ENCODE results near the gene CDK14. TPM values are rescaled to one million over a fixed set of nuclear protein-coding genes. Genes with fewer than 3 reads are reported as not detected.

CDK14 gene
- total RNA-seq, 1 donor from 2014 or later, result 131 TPM

- Mint-ChIP-seq H3K27me3 (ENCODE audit: unreplicated experiment) (no peaks in the 10 kb centered on the region), H3K9me3 (ENCODE audit: unreplicated experiment) (peaks cover 20% of the 10 kb centered on the region), H3K36me3 (ENCODE audit: unreplicated experiment) (peaks cover 45% of the 10 kb centered on the region), H3K27ac (ENCODE audit: unreplicated experiment) (no peak overlapping the region), H3K4me3 (ENCODE audit: unreplicated experiment) (no peak overlapping the region), H3K4me1 (ENCODE audit: unreplicated experiment) (peaks cover 5% of the 10 kb centered on the region)
- no peak for DNase-seq (ENCODE audit: extremely low spot score, unreplicated experiment)
- no peak for TF ChIP-seq CTCF (IDR thresholded peaks at IDR 0.05)
These were observed 380.9 kb downstream of the CDK14 start for GRCh38 chr7:90977056-90977455.

- TF ChIP-seq CTCF (IDR thresholded peaks at IDR 0.05), result no peak
- Mint-ChIP-seq H3K27me3 (ENCODE audit: unreplicated experiment) (no peaks in the 10 kb centered on the region), H3K4me1 (ENCODE audit: unreplicated experiment) (peaks cover 3% of the 10 kb centered on the region), H3K9me3 (ENCODE audit: unreplicated experiment) (peaks cover 29% of the 10 kb centered on the region), H3K36me3 (ENCODE audit: unreplicated experiment) (peaks cover 60% of the 10 kb centered on the region), H3K27ac (ENCODE audit: unreplicated experiment) (no peak overlapping the region), H3K4me3 (ENCODE audit: unreplicated experiment) (no peak overlapping the region)
- no peak for DNase-seq (ENCODE audit: extremely low spot score, unreplicated experiment)
These were observed 384.4 kb downstream of the CDK14 start for GRCh38 chr7:90980545-90980944.

GRCh38 chr7:90982228-90982627 lies 386.1 kb downstream of the CDK14 start:
- Mint-ChIP-seq H3K27ac (ENCODE audit: unreplicated experiment) (no peak overlapping the region), H3K36me3 (ENCODE audit: unreplicated experiment) (peaks cover 43% of the 10 kb centered on the region), H3K9me3 (ENCODE audit: unreplicated experiment) (peaks cover 14% of the 10 kb centered on the region), H3K27me3 (ENCODE audit: unreplicated experiment) (no peaks in the 10 kb centered on the region), H3K4me1 (ENCODE audit: unreplicated experiment) (peaks cover 3% of the 10 kb centered on the region), H3K4me3 (ENCODE audit: unreplicated experiment) (no peak overlapping the region)
- DNase-seq (ENCODE audit: extremely low spot score, unreplicated experiment), result no peak
- no peak for TF ChIP-seq CTCF (IDR thresholded peaks at IDR 0.05)

- Mint-ChIP-seq H3K9me3 (ENCODE audit: unreplicated experiment) (peaks cover 13% of the 10 kb centered on the region), H3K36me3 (ENCODE audit: unreplicated experiment) (peaks cover 39% of the 10 kb centered on the region), H3K4me1 (ENCODE audit: unreplicated experiment) (peaks cover 3% of the 10 kb centered on the region), H3K27ac (ENCODE audit: unreplicated experiment) (no peak overlapping the region), H3K4me3 (ENCODE audit: unreplicated experiment) (no peak overlapping the region), H3K27me3 (ENCODE audit: unreplicated experiment) (no peaks in the 10 kb centered on the region)
- TF ChIP-seq CTCF (IDR thresholded peaks at IDR 0.05), result no peak
- DNase-seq (ENCODE audit: extremely low spot score, unreplicated experiment), result no peak
These were observed 388.6 kb downstream of the CDK14 start for GRCh38 chr7:90984692-90985091.

GRCh38 chr7:90988516-90988915 lies 392.4 kb downstream of the CDK14 start:
- no peak for DNase-seq (ENCODE audit: extremely low spot score, unreplicated experiment)

More at GRCh38 chr7:90988516-90988915, 392.4 kb downstream of the CDK14 start:
- TF ChIP-seq CTCF (IDR thresholded peaks at IDR 0.05), result no peak
- Mint-ChIP-seq H3K4me3 (ENCODE audit: unreplicated experiment) (no peak overlapping the region), H3K9me3 (ENCODE audit: unreplicated experiment) (no peaks in the 10 kb centered on the region), H3K4me1 (ENCODE audit: unreplicated experiment) (peaks cover 3% of the 10 kb centered on the region), H3K27ac (ENCODE audit: unreplicated experiment) (no peak overlapping the region), H3K36me3 (ENCODE audit: unreplicated experiment) (peaks cover 32% of the 10 kb centered on the region), H3K27me3 (ENCODE audit: unreplicated experiment) (no peaks in the 10 kb centered on the region)

All from osteocyte (in vitro differentiated cells).